ENCODE data around the gene SV2C. TPM values are rescaled to one million over a fixed set of nuclear protein-coding genes. Genes with fewer than 3 reads are reported as not detected.

Gene SV2C
- total RNA-seq, 1 donor from 2014 or later, result 0.20 TPM

DNA sequence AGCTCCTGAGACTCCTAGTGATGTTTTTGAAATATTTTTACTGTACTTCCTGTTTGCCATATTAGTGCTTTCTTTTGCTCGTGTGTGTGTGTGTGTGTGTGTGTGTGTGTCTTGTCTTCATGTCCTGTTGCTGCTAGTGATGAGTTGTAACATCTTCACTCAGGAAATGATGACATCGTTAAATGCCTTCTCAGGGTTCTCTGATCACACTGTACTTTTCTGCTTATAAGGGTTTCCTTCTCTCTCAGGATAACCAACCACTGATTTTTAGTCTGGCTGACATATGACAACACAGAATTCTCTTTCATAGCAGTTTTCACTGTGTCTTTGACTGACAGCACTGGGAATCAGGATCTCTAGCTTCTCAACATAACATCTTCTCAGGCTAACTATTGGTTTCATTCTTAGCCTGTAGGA lies 16.1 kb downstream of the SV2C start:
- no peak for DNase-seq (ENCODE audit: low spot score)

DNA sequence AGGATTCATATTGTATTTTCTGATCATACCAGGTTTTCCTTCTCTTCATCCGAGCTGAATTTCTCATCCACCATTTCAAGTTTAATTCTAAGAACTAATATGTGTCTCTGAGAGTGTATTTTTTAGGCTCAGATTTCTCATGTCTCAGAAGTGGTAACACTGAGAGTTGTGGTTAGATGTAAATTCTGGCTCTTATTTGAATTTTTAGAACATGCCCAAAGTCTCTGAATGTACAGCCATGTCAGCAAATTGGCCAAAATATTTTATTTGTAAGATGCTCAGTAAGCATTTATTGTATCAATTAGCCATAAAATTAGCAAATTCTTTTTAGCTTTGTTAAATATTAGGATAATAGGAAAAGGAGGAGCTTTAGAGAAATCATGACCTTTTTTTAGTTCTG lies 16.6 kb downstream of the SV2C start:
- DNase-seq (ENCODE audit: low spot score), result no peak

DNA sequence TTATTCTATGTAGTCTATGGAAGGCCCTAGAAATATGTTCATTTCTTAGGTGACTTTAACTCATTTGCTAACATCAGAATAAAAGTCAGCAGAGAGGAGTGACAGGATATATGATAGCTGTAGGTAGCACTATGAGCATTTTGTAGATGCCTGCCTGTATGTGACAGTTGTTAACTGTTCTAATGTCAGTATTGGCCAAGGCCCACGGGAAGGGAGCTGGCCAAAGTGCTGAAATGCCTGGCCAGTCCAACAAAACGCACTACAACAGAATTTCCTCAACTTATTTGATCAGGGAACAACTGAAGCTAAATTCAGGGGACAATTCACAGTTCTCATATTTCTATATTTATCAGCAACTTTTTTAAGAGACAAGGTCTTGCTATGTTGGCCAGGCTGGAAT lies 20.8 kb downstream of the SV2C start:
- peak; percentile 46 for DNase-seq (ENCODE audit: low spot score)

DNA sequence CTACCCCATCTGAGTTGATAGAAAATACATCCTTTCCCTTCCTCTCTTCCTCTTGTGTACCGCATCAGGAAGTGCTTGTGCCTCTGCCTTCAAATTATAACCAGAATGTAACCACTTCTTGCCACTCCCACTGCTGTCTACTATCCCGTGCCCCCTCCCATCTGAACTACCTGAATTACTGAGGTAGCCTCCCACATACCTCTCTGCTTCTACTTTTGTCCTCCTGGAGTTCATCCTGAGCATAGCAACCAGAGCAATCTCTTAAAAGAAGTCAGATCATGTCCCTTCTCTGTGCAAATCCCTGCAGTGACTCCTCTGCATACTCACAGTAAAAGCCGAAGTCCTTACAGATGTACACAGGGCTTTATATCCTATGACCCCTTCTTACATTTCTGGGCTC lies 23.0 kb downstream of the SV2C start:
- no peak for DNase-seq (ENCODE audit: low spot score)

DNA sequence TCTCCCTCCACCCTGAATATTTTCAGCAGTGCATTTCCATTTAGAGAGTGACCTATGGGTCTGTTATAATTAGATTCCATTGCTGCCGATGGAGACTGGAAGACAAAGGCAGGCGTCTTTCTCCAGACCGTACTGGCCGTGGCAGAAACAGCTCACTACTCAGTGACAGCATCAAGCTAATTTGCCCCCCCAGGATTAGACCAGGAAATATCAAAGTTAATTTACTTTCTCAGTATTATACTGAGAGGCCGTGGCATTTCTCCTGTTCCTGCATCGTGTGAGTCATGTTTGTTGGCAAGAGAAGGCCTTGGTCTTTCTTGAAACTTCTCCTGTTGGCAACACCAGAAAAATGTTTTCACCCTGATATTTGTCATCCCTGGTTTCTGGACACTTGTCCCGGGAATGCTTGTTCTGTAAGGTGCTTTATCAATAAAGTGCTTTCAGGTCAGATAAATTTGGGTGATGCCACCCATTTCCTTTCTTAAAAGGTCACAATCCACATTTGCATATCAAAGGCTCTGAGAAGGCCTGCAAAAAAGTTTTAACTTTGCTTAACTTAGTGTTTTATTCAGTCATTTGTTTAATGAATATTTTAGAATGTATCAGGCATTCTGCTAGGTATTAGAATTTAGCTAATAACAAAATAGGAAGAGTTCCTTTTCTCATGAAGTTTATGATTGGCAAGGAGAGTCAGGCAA lies 28.4 kb downstream of the SV2C start:
- no peak for DNase-seq (ENCODE audit: low spot score)

DNA sequence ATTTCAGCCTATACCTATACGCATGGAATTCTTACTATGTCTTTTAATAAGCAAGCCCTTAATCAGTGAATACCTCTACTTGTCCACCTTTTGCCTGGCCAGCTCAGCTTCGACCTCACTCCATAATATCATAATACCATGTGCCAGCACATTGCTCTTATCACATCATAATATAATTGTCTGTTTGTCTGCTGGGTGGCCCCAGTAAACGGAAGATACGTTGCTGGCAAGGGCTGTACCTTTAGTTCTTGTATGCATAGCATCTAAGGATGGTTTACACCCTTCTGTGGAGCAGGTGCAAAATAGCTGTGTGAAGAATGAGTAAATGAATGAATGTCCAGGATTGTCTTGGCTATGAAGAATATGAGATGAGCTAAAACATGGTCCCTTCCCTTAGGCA lies 29.9 kb downstream of the SV2C start:
- DNase-seq (ENCODE audit: low spot score), result no peak

DNA sequence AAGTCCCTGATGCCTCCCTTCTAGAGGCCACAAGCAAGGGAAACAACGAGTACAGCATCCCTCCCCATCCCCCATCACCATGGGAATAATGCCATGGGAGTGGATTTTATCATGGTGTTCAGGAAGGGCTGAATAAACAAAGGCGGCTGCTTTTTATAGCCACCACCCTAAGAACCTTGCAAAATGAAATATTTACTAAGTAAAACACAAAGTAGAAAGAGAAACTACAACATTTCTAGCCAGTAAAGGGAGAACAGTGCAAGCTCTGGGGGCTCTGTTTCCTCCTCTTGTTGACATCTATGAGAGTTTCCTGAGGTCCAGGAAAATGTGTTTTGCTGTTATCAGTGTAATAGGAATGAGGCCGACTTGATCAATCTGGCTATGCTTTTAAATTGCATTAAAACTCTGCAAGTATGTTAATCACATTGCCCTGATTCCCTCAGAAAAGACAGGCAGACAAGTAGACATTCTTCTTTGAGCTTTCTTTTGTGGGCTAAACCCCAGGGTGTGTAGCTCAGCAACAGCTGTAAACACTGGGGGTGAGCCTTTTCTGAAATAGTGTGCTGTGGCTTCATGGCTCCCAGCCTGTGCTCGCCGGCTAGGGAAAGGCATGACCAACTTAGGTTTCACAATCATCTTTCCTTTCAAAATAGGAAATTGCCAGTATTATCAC lies 31.1 kb downstream of the SV2C start:
- DNase-seq (ENCODE audit: low spot score), result no peak

DNA sequence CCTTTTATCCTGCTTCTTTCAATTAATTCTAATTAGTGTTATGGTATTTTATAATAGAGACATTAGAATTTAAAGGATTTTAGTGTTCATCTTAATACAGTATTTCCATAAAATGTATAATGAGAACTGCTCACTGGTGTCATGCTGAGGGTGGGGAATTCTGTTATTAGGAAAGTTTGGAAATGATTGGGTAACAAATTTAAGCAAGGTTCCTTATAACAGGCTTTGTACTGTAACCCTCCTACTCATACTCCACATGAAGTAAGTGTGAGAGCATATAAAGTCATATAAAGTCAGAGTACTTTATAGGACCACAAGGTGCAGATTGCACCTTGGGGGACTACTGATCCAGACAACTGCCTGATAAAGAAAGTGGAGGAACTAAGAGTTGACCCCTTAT lies 42.2 kb downstream of the SV2C start:
- no peak for DNase-seq (ENCODE audit: low spot score)

DNA sequence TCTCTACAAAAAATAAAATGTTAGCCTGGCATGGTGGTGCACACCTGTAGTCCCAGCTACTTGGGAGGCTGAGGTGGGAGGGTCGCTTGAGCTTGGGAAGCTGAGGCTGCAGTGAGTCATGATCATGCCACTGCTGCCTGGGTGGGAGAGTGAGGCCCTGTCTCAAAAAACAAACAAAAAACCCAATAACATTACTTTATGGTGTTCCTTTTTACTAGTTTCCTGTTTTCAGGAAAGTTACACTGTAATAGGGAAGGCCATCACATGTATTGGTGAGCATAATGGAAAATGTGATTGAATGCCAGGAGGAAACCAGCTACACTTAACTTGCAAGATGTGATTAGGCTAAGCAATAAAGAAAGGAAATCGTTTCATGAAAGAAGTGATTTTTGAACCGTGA lies 42.7 kb downstream of the SV2C start:
- DNase-seq (ENCODE audit: low spot score), result no peak

DNA sequence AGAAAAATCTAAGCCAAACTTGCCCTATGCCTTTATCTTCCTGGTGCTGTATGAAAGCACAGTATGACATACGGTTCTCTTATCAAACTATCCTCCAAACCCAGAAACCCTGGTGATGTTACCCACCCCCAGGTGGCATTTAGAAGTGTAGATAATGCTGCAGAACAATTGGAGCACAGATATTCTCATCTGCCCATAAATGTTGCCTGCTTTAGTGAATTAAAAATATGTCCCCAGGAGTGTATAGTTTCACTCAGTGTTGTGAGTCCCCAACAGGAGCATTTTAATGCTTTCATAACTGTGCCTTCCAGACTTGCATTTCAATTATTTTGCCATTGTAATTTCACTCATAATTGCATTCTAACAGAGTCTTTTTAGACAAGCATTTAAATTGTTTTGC lies 50.8 kb downstream of the SV2C start:
- DNase-seq (ENCODE audit: low spot score), result no peak

DNA sequence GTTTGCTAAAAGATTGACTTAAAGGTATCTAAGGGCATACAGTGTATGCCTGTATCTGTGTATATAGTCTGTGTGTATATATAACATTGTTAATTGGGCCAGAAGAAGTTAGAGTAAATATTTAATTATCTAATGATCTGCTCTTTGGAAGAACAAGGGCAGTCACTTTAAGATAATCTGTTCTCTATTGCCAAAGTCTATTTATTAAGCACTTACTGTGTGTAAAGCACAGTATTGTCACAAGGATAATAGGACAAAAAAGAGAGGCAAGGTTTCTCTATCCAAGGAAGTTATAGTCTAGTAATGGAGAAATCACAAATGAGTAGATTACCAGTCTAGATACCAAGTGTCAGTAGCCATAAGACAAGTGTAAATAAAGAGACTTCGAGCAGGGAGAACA lies 51.5 kb downstream of the SV2C start:
- no peak for DNase-seq (ENCODE audit: low spot score)

DNA sequence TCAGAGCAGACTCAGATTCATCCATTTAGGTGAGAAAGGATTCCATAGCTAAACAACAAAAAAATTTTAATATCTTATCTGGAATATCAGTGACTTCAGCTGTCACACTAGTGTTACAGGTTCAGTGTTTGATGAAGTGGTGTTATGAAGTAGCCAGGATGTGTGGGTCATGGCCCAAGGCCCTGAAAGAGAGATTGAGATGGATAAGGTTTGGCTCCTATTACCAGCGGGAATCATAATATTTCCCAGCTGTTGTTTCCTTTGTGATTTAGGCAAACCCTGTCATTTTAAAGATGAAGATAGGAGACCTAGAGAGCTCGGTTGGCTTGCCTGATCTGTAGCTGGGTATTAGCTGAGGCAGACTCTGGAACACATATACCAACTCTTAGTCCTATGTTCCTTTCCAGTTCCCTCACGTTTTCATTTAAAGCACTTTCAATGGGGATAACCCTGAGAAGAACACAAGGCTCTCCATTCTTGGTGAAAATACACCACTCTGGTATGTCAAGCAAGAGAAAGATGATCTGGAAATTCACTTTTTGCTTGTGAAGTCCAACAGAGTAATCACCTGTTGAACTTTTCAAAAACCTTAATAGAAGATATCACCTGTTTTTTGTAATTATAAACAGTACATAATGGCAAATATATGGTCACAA lies 54.8 kb downstream of the SV2C start:
- no peak for DNase-seq (ENCODE audit: low spot score)

DNA sequence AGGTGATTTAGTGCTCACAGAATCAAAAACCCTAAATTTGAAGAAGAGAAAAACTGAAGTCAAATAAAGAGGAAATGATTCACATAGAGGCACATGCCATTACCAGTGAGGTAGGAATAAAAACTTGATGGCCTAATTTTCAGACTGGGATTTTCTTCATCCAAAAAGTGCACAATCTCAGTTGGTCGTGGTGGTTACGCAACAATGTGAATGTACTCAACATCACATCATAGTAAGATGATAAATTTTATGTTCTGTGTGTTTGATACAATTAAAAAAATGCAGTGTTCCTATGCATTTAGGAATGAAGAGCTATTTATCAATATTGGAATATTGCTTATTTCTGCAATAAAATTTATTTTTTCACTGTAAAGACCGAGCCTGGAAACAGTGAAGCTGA lies 60.7 kb downstream of the SV2C start:
- DNase-seq (ENCODE audit: low spot score), result no peak

DNA sequence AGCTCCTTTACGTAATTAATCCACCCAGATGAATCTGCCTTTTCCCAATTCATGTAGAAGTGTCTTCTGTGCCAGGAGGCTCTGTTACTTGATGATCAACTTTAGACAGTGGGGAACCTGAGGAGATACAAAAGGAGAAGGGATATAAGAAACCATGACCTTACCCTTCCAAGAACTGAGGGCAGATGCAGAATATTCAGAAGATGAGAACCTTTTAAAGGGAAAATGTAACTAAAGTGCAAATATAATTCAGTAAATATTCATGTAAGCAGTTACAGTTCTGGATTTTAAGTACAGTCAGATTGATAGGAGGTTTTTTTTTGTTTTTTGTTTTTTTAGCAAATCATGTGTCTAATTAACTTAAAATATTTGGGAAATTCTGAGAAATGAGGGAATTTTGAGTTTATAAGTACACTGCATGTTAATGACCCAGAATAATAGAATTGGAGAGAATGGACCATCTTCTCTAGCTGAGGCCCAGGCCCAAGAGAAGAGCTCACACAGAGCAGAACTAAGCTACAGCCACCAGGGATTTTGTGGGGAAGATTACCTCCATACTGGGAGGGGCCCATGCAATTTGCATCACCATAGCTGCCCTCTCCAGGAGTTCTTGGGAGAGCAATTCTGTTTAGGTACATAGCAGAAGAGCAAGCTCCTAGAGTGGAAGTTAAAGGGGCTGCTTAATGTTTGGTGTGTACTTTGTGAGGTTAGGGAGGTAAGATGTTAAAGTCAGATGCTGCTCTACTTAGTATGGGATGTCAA lies 61.5 kb downstream of the SV2C start:
- DNase-seq (ENCODE audit: low spot score), result no peak

DNA sequence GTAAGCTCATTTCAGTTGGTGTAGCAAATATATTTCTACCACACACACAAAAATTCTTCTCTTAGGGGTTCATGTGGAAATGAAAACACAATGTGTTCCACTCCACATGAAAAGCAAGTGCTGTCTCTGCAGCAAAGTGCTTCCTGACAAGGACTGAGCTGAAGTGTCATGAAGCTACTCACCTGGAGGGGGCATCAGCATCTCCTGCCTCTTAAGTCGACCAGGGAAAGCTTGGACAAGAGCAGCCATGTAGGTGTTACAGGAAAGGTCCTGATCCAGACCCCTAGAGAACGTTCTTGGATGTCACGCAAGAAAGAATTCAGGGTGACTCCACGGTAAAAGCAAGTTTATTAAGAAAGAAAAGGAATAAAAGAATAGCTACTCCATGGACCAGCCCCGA lies 62.8 kb downstream of the SV2C start:
- no peak for DNase-seq (ENCODE audit: low spot score)

DNA sequence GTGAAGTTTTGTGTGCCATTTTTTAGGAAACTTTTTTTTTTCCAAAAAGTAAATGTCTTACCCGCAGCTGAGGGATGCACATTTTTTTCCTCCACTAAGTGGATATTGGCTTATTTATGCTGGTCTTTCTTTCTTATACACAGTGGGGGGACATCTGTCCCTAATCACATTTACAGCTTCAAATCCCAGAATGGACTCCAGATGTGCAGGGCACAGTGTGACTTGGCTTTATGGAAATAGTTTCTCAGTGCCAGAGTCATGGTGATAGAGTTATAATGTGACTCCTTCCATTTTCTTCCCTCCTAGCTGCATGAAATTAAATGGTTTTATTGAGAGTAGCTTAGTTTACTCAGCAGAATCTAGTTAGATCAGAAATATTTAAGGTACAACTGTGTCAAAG lies 66.5 kb downstream of the SV2C start:
- DNase-seq (ENCODE audit: low spot score), result no peak

DNA sequence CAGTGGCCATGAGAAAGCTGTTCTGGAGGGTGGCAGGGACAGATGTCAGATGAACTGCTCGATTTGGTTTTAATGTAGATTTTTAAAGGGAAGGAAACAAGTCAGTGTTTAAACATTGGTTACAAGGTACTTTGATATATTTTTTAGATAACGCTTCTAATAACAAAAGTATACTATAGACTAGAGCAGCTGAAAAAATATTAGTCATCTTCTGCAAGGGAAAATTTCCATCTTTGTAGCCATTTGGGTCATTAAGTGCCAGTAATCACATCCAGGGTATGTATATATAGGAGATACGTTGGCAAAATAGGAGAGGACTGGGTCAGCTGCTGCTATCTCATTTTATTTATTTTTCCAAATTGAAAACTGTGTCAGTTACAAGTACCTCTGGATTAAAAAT lies 69.0 kb downstream of the SV2C start:
- DNase-seq (ENCODE audit: low spot score), result no peak

DNA sequence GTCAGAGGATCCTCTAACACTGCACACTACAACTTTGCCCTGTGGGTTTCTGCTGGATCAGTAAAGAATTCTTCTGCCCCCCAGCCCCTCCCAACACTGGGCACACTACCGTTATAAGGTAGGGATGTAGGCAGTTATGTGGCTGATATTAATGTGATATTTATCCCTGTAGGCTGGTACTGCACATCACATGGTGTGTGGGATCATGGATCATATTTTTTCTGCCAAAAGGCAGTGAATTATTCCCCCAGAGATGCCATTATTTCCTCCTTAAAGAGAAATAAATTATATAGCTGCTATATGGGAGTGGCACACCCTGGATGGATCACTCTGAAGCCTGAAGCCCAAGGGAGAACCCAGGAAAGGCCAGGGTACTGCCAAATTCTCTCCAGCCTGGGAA lies 69.5 kb downstream of the SV2C start:
- DNase-seq (ENCODE audit: low spot score), result no peak

DNA sequence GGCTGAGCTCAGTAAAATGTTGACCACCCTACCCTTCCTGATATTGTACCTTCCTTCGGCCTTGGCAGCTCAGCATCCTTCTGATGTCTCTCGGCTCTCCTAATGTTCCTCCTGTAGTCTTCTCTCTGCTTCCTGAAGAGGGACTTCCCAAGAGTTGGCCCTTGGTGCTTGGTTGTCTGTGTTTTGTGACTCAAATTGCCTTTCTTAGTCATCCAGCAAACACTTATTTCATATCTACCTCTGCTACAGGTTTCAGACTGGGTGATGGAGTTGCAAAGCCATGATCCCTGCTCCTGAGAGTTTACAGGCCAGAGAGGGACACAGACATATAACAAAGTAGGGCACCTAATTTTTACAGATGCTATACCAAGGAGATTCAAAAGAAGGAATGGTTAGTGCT lies 70.1 kb downstream of the SV2C start:
- no peak for DNase-seq (ENCODE audit: low spot score)

DNA sequence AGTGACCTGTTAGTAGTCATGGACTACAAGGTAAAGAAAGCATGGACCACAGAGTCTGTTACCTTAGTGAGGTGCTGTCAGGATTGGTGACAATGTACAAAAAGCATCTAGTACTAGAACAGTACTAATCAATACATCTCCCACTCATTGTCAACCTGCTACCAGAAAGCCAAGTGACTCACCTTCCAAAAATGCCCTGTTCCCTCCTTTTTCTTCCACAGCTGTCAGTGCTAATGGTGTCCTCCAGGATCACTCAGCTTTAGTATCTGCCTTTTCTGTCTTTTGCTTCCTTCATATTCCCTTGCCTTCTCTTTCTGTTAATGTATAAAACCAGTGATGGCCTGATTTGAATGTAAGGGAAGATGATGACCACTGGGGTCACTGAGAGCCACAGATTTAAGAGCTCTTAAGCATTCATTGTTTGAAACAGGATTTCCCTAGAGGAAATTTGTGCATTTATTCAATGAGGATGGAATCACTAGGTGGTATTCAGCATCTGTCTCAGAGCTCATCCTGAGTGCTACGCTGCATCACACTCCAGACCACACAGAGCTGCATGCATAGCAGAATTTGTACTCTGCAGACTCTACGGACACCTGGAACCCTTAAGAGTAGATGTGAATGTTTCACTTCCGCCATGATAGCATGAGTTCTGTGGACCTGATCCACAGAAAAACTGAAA lies 71.0 kb downstream of the SV2C start:
- no peak for DNase-seq (ENCODE audit: low spot score)

DNA sequence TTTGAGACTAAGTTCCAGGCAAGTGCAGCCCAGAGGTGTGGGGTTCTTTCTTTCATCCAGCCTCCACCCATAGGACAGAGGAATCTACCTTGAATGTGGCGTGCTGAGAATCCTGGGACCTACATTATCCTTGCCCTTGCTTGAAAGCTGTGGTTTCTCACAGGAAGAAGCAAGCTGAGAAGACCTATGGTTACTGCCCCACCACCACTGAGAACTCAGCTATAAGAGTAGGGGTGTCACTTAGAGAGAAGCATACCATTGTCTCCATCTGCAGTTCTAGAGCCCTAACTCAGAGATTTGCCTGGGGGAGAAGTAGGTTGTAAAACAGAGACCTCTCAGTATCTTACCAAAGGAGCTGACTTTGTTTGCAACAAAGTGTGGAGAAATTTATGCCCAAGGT lies 72.4 kb downstream of the SV2C start:
- DNase-seq (ENCODE audit: low spot score), result no peak

DNA sequence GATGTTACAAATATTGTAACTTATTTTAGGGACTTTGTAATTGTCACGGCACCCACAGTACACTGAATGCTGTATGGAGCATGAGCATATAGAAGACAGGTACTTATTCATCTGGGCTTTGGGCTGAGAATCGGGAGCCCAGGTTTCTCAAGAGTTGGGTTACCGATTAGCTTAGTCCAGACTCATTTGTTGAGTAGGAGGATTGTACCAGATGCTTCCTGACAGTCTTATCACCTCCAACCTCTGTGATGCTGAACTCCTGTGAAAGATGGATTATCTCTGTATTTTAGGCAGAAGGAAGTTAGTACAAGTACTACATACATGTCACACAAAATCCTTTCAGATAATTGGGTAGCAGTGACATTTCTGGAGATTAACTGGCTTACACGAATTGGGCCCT lies 79.2 kb downstream of the SV2C start:
- no peak for DNase-seq (ENCODE audit: low spot score)
